H1 (cell line): Measurements from ENCODE around the gene DLGAP3.

Experiments
- BRCA1 ChIP-seq: IDR thresholded peaks from 2 replicates; pipeline ENCODE4 v1.6.1; 2012; ENCODE audit warnings: low read depth, low read length, improper control_type of control experiment
- CBX8 ChIP-seq: fragments of 300-800, 300-1000 bp; sonication (generic); IDR thresholded peaks from 2 replicates; pipeline ENCODE4 v1.7.1; 2016; ENCODE audit warnings: low read depth, low read length, borderline replicate concordance
- HDAC2 ChIP-seq, 2 experiments: fragments of 300-600 bp in 1 of 2; sonication (generic) in 1 of 2; IDR thresholded peaks; 2 replicates each; pipeline ENCODE4 v1.6.1; 2011 to 2012; ENCODE audit warnings: low read depth in 2 of 2, low read length in 2 of 2, mild to moderate bottlenecking in 2 of 2, moderate library complexity in 2 of 2, borderline replicate concordance in 1 of 2, inconsistent platforms in 1 of 2
- TF ChIP-seq, protein P1 (sequence below), 3 experiments: IDR thresholded peaks; 1 replicate in 2 of 3; 2 replicates in 1 of 3; pipeline versions ENCODE4 v1.5.1 to v1.6.1; 2011; ENCODE audit warnings: low read length in 3 of 3, mild to moderate bottlenecking in 3 of 3, inconsistent platforms in 2 of 3, low read depth in 1 of 3, moderate library complexity in 1 of 3; ENCODE audit not compliant: insufficient read depth in 1 of 3; ENCODE audit errors: control extremely low read depth in 1 of 3

- TF ChIP-seq, protein P1, sequence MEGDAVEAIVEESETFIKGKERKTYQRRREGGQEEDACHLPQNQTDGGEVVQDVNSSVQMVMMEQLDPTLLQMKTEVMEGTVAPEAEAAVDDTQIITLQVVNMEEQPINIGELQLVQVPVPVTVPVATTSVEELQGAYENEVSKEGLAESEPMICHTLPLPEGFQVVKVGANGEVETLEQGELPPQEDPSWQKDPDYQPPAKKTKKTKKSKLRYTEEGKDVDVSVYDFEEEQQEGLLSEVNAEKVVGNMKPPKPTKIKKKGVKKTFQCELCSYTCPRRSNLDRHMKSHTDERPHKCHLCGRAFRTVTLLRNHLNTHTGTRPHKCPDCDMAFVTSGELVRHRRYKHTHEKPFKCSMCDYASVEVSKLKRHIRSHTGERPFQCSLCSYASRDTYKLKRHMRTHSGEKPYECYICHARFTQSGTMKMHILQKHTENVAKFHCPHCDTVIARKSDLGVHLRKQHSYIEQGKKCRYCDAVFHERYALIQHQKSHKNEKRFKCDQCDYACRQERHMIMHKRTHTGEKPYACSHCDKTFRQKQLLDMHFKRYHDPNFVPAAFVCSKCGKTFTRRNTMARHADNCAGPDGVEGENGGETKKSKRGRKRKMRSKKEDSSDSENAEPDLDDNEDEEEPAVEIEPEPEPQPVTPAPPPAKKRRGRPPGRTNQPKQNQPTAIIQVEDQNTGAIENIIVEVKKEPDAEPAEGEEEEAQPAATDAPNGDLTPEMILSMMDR (IDR thresholded peaks at IDR 0.05; ENCODE audit: control extremely low read depth in 1 of 3, insufficient read depth in 1 of 3, low read depth in 1 of 3, low read length in 3 of 3), result no peak
- no peak for TF ChIP-seq CBX8
- TF ChIP-seq BRCA1, result no peak
- no peak for TF ChIP-seq HDAC2 (IDR thresholded peaks at IDR 0.05; ENCODE audit: borderline replicate concordance in 1 of 2, low read depth in 2 of 2, low read length in 2 of 2)
Measured at GRCh38 chr1:34900775-34901502, 28.5 kb downstream of the DLGAP3 start.
